ENCODE measurements around the gene FMN1.

DNA sequence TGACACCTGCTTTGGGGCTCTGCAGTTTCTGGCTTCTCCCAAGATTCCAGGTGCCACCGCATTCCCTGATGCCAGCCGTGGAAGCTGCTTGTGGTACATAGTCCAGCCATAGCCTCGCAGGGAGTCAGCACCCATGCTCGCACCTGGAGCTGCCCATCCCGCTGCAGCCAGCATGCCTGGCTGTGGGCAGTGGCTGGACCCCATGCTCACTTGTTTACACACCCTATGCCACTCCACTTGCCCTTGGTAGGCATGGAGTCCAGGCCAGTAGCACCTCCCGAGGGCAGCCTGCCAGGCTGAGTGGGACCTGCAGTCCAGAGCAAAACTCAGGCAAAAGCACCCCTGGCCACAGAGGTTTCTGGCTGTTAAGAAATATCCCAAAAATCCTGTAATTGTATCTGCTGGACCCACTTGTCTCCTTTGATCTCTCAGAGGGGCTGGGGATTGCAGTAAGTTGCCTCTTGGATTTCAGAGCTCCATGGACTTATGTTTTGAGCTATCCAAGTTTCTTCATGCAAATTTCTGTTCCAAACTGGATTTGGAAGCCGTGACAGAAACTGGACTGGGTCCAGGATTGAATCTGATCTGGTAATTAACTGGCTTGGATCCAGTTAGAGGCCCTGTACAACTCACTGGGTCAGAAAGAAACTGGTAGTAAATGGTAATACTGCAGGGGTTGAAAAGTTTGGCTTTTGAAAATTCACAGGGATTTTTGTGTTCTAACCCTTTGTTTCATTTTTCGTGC is 149.3 kb downstream of the FMN1 start:
- TF ChIP-seq, protein P1, sequence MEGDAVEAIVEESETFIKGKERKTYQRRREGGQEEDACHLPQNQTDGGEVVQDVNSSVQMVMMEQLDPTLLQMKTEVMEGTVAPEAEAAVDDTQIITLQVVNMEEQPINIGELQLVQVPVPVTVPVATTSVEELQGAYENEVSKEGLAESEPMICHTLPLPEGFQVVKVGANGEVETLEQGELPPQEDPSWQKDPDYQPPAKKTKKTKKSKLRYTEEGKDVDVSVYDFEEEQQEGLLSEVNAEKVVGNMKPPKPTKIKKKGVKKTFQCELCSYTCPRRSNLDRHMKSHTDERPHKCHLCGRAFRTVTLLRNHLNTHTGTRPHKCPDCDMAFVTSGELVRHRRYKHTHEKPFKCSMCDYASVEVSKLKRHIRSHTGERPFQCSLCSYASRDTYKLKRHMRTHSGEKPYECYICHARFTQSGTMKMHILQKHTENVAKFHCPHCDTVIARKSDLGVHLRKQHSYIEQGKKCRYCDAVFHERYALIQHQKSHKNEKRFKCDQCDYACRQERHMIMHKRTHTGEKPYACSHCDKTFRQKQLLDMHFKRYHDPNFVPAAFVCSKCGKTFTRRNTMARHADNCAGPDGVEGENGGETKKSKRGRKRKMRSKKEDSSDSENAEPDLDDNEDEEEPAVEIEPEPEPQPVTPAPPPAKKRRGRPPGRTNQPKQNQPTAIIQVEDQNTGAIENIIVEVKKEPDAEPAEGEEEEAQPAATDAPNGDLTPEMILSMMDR (IDR thresholded peaks at IDR 0.05) = no peak
- no peak for TF ChIP-seq POLR2AphosphoS5 (IDR thresholded peaks at IDR 0.05; ENCODE audit: insufficient read depth in 1 of 2, low read depth in 1 of 2)

All from vagina (tissue), 2 donors.